Fibroblast of peridontal ligament (primary cell): ENCODE data around the gene NOP14.
"Not testable (repeated sequence)": the region's sequence is repeated elsewhere in the genome, so short reads cannot be mapped to it uniquely, and the experiment has no call there.

Experiments
- DNase-seq: peaks from one replicate; pipeline ENCODE4 v3.0.0-alpha.2; 2010; ENCODE audit errors: extremely low read depth

Gene NOP14

GRCh38 chr4:2961811-2962441 lies 1.3 kb downstream of the NOP14 start:
- DNase-seq = no peak

GRCh38 chr4:2961421-2961810 lies 1.8 kb downstream of the NOP14 start:
- no peak for DNase-seq

GRCh38 chr4:2960450-2960849 lies 2.8 kb downstream of the NOP14 start:
- not testable (repeated sequence) for DNase-seq

GRCh38 chr4:2958446-2958845 lies 4.8 kb downstream of the NOP14 start:
- DNase-seq = peak; percentile 73

- DNase-seq = not testable (repeated sequence)
Observed at GRCh38 chr4:2955186-2956044, 7.8 kb downstream of the NOP14 start.

GRCh38 chr4:2954358-2955185 lies 8.6 kb downstream of the NOP14 start:
- DNase-seq = no peak

- DNase-seq = no peak
Observed at GRCh38 chr4:2953496-2953895, 9.7 kb downstream of the NOP14 start.

GRCh38 chr4:2950221-2950989 lies 12.8 kb downstream of the NOP14 start:
- DNase-seq = no peak

GRCh38 chr4:2949782-2950125 lies 13.5 kb downstream of the NOP14 start:
- no peak for DNase-seq

- peak; percentile 30 for DNase-seq
Observed at GRCh38 chr4:2948895-2949781, 14.1 kb downstream of the NOP14 start.

- no peak for DNase-seq
Observed at GRCh38 chr4:2947926-2948325, 15.3 kb downstream of the NOP14 start.

GRCh38 chr4:2946812-2947600 lies 16.2 kb downstream of the NOP14 start:
- no peak for DNase-seq

- DNase-seq = not testable (repeated sequence)
Observed at GRCh38 chr4:2945619-2946604, 17.3 kb downstream of the NOP14 start.

GRCh38 chr4:2944586-2945526 lies 18.4 kb downstream of the NOP14 start:
- DNase-seq = no peak

- DNase-seq = no peak
Observed at GRCh38 chr4:2944091-2944482, 19.1 kb downstream of the NOP14 start.

- no peak for DNase-seq
Observed at GRCh38 chr4:2943364-2944090, 19.7 kb downstream of the NOP14 start.
